ENCODE data around the gene TBPL1.

The TBPL1 gene

DNA sequence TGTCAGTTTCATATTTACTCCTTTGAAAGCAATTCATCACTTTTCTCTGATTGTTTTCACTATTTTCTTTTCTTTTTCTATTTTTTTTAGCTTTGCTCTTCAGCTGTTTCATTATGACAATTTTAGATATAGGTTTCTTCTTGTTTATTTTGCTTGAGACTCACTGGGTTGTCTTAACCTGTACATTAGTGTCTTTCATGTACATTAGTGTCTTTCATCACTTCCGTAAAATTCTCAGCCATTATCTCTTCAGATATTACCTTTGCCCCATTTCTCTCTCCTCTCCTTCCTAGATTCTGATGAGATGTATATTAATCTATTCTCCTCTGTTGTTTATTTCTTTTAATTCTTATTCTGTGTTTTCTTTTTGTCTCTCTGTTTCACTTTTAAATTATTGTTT lies 14.5 kb upstream of the TBPL1 start:
- ChIA-PET POLR2A (no interaction called here), CTCF (interaction anchor here (0.6 to 6.2 kb wide), 9 partner anchors 16 to 161 kb away, joined by 3 to 71 read pairs (median 5); no protein-coding TSS in a partner anchor)
- TF ChIP-seq CTCF (IDR thresholded peaks at IDR 0.05; ENCODE audit: insufficient read depth, low read length, missing control alignments) = no peak
- no peak for DNase-seq (ENCODE audit: low read depth, low spot score)
- H3K4me3 ChIP-seq (ENCODE audit: low read depth, low read length) = no peak overlapping the region

DNA sequence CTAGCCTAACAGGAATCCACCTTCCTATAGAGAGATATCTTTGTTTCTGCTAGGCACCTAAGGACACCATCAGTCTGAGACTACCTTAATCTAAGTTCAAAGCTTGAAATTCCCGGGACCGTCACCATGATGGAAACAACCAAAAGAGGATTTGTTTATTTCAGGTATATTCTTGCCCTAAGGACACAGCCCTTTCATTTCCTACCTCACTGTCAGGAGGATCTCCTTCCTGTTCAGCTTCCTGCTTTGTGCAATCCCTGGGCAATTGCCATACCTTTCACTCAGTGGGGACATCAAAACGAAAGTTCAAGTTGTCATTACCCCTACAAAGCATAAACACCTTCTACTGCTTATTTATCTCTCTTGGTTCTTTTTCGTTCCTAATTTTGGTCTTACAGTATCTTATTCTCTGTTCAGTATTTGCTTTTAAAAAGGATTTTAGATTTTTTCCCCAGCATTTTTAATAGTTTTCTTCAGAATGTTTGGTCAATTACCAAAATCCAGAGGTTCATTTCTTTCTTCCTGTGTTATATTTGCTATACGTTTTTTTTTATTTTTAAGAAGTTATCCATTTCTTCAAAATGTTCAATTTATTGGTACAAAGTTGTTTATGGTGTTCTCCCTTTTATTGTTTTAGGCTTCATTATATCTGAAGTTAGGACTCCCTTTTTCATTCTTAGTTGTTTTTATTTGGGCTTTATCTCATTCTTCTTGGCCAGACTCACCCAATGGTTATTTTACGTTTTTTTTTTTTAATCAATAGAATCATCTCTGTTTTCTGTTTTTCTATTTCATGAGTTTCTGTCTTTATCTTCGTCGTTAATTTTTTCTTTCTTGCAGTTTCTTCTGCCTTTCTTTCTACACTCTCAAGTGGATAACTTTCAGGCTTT lies 13.0 kb upstream of the TBPL1 start:
- DNase-seq (ENCODE audit: low read depth, low spot score) = no peak
- ChIA-PET CTCF (interaction anchor here (1.3 to 6.2 kb wide), 3 partner anchors 12 to 157 kb away, joined by 3 to 71 read pairs (median 21); no protein-coding TSS in a partner anchor), POLR2A (no interaction called here)
- TF ChIP-seq CTCF (IDR thresholded peaks at IDR 0.05; ENCODE audit: insufficient read depth, low read length, missing control alignments) = no peak
- H3K4me3 ChIP-seq (ENCODE audit: low read depth, low read length) = no peak overlapping the region

- ChIA-PET POLR2A (interaction anchor here (0.8 kb wide), 1 partner anchor 152 kb away, joined by 8 read pairs; no protein-coding TSS in a partner anchor), CTCF (interaction anchor here (0.5 to 3.7 kb wide), 9 partner anchors 11 to 151 kb away, joined by 3 to 38 read pairs (median 6); no protein-coding TSS in a partner anchor)
- DNase-seq (ENCODE audit: low read depth, low spot score) = no peak
- no peak overlapping the region for H3K4me3 ChIP-seq (ENCODE audit: low read depth, low read length)
- TF ChIP-seq CTCF (IDR thresholded peaks at IDR 0.05; ENCODE audit: insufficient read depth, low read length, missing control alignments) = no peak
Measured at GRCh38 chr6:133945158-133945557, 7.9 kb upstream of the TBPL1 start.

DNA sequence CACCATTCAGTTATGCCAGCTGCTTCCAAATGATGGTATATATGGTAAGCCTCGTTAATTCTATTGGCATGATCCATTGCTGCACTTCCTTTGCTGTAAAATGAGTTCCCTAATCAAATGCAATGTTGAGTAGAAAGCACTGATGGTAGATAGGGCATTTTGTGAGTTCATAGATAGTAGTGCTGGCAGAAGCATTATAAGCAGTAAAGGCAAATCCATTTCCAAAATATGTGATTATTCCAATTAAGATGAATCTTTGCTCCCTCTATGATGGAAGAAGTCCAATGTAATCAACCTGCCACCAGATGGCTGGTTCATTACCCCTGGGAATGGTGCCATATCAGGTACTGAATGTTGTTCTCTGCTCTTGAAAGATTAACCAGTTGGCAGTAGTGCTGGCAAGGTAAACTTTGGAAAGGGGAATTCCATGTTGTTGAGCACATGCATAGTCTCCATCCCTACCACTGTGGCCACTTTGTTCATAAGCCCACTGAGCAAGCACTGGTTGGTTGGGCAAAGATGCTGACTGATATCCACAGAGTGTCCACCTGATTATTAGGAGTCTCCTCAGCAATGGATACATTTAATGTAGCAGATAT lies 5.6 kb upstream of the TBPL1 start:
- TF ChIP-seq CTCF (IDR thresholded peaks at IDR 0.05; ENCODE audit: insufficient read depth, low read length, missing control alignments) = no peak
- POLR2A ChIA-PET = no interaction called here
- CTCF ChIA-PET = interaction anchor here (1.9 to 3.7 kb wide), 4 partner anchors 24 to 149 kb away, joined by 11 to 38 read pairs (median 17); no protein-coding TSS in a partner anchor
- H3K4me3 ChIP-seq (ENCODE audit: low read depth, low read length) = no peak overlapping the region
- no peak for DNase-seq (ENCODE audit: low read depth, low spot score)

- TF ChIP-seq CTCF (IDR thresholded peaks at IDR 0.05; ENCODE audit: insufficient read depth, low read length, missing control alignments) = no peak
- no peak overlapping the region for H3K4me3 ChIP-seq (ENCODE audit: low read depth, low read length)
- ChIA-PET POLR2A (no interaction called here), CTCF (interaction anchor here (1.0 to 1.8 kb wide), 3 partner anchors 25 to 144 kb away, joined by 3 to 4 read pairs (median 4); no protein-coding TSS in a partner anchor)
- DNase-seq (ENCODE audit: low read depth, low spot score) = no peak
Measured at GRCh38 chr6:133948472-133948871, 4.6 kb upstream of the TBPL1 start.

- no peak for DNase-seq (ENCODE audit: low read depth, low spot score)
- H3K4me3 ChIP-seq (ENCODE audit: low read depth, low read length) = peak overlapping the region; percentile 82
- ChIA-PET CTCF (interaction anchor here (0.8 to 5.9 kb wide), 9 partner anchors 10 to 146 kb away, joined by 3 to 40 read pairs (median 6); no protein-coding TSS in a partner anchor), POLR2A (no interaction called here)
- TF ChIP-seq CTCF (IDR thresholded peaks at IDR 0.05; ENCODE audit: insufficient read depth, low read length, missing control alignments) = no peak
Measured at GRCh38 chr6:133951227-133951626, 1.8 kb upstream of the TBPL1 start.
